OCI-LY7 (cell line): ENCODE measurements around the gene FOXB1. TPM values are rescaled to one million over a fixed set of nuclear protein-coding genes. Genes with fewer than 3 reads are reported as not detected.

Source experiments
- BruUV-seq: library from RNA; stranded (reverse); fragments of 400-500 nt; replicated peaks from 2 replicates; lab custom pipeline; 2021; lab: Mats Ljungman, UMichigan
- CTCF ChIA-PET: fragments of 300-600 bp; sonication (Branson Sonifier 250); formaldehyde crosslinking; loops from one replicate; lab custom pipeline; 2022; ENCODE audit warnings: antibody characterized with exemption; ENCODE audit not compliant: unreplicated experiment; lab: Charles Lee
- POLR2A ChIA-PET: fragments of 300-600 bp; sonication (Branson Sonifier 250); formaldehyde crosslinking; loops from one replicate; lab custom pipeline; 2022; ENCODE audit warnings: antibody characterized with exemption; lab: Charles Lee
- DNase-seq: peaks from one replicate; pipeline ENCODE4 v3.0.0-alpha.2; 2015; ENCODE audit warnings: low spot score
- H2AFZ ChIP-seq: fragments of 200-600 bp; sonication (generic), shearing (Covaris generic); 2 replicates; pipeline ENCODE4 v1.6.1; 2014; ENCODE audit warnings: mild to moderate bottlenecking, antibody characterized with exemption, low read length, moderate library complexity
- H3K27ac ChIP-seq: fragments of 200-600 bp; sonication (generic); 2 replicates; pipeline ENCODE4 v1.5.1; 2014; ENCODE audit warnings: mixed run types, low read depth, mild to moderate bottlenecking, moderate library complexity, low read length, inconsistent platforms; ENCODE audit not compliant: poor library complexity, severe bottlenecking
- H3K36me3 ChIP-seq: fragments of 200-600 bp; sonication (generic); 2 replicates; pipeline ENCODE4 v1.6.1; 2014; ENCODE audit warnings: mild to moderate bottlenecking, antibody characterized with exemption, low read length, moderate library complexity, mixed read lengths; ENCODE audit not compliant: insufficient read depth
- H3K4me1 ChIP-seq: fragments of 200-600 bp; sonication (generic); 2 replicates; pipeline ENCODE4 v1.5.1; 2014; ENCODE audit warnings: mild to moderate bottlenecking, low read length; ENCODE audit not compliant: insufficient read depth, poor library complexity, severe bottlenecking
- H3K4me2 ChIP-seq: fragments of 200-600 bp; sonication (generic); 2 replicates; pipeline ENCODE4 v1.6.1; 2014; ENCODE audit warnings: mild to moderate bottlenecking, low read length
- H3K4me3 ChIP-seq: fragments of 200-600 bp; sonication (generic); 2 replicates; pipeline ENCODE4 v1.5.1; 2014; ENCODE audit warnings: mild to moderate bottlenecking, low read depth, low read length; ENCODE audit not compliant: poor library complexity, severe bottlenecking
- H3K79me2 ChIP-seq: fragments of 200-600 bp; sonication (generic); 2 replicates; pipeline ENCODE4 v1.6.1; 2016; ENCODE audit warnings: low read depth, mild to moderate bottlenecking, low read length, moderate library complexity, mixed read lengths; ENCODE audit not compliant: insufficient read depth
- H3K9me2 ChIP-seq: fragments of 200-600 bp; sonication (generic); 2 replicates; pipeline ENCODE4 v1.6.1; 2016; ENCODE audit warnings: mild to moderate bottlenecking, low read length, mixed read lengths; ENCODE audit not compliant: insufficient read depth
- H3K9me3 ChIP-seq: fragments of 200-600 bp; sonication (generic); 2 replicates; pipeline ENCODE4 v1.6.1; 2014; ENCODE audit warnings: mild to moderate bottlenecking, mixed run types, low read length, mixed read lengths
- H4K20me1 ChIP-seq: fragments of 200-600 bp; sonication (generic); 2 replicates; pipeline ENCODE4 v1.6.1; 2014; ENCODE audit warnings: mild to moderate bottlenecking, antibody characterized with exemption, low read length, moderate library complexity, mixed read lengths; ENCODE audit not compliant: insufficient read depth
- CTCF ChIP-seq: fragments of 200-600 bp; sonication (generic); conservative IDR thresholded peaks from 2 replicates; pipeline ENCODE4 v1.5.1; 2014; ENCODE audit warnings: mild to moderate bottlenecking, antibody characterized with exemption, low read length, moderate library complexity, mixed read lengths
- EZH2phosphoT487 ChIP-seq: fragments of 200-600 bp; sonication (generic); IDR thresholded peaks from 2 replicates; pipeline ENCODE4 v1.6.1; 2018; ENCODE audit warnings: low read depth, borderline replicate concordance, mild to moderate bottlenecking, mixed run types, antibody characterized with exemption, low read length, moderate library complexity, mixed read lengths
- intact Hi-C: fragments of 100-400 bp; cut with micrococcal nuclease; formaldehyde crosslinking; loops from one replicate; pipeline ENCODE4 v1.10.0; 2022; ENCODE audit not compliant: unreplicated experiment
- total RNA-seq, 2 experiments: library from RNA; depleted of rRNA in 1 of 2; stranded (reverse); fragments of >200 nt in 1 of 2; shearing (Covaris generic) in 1 of 2; gene quantifications; 2 replicates each; pipeline ENCODE4 v1.2.3, GENCODE V29; 2014 to 2022

FOXB1 gene
- total RNA-seq, 2 experiments from 2014 or later: not detected

- DNase-seq: no peak
- TF ChIP-seq EZH2phosphoT487 (no peak), CTCF (no peak)
- H2AFZ ChIP-seq: no peak overlapping the region
- H3K27ac ChIP-seq: no peak overlapping the region
- H3K9me3 ChIP-seq: no peaks in the 10 kb centered on the region
- H3K4me2 ChIP-seq: no peak overlapping the region
- intact Hi-C loops: no loop called here
- ChIA-PET POLR2A (no interaction called here), CTCF (no interaction called here)
- no peaks in the 10 kb centered on the region for H3K9me2 ChIP-seq
- no peaks in the 10 kb centered on the region for H3K4me1 ChIP-seq
- no peaks in the 10 kb centered on the region for H3K36me3 ChIP-seq
- H3K79me2 ChIP-seq: no peaks in the 10 kb centered on the region
- no TSS peak for BruUV-seq
- no peaks in the 10 kb centered on the region for H4K20me1 ChIP-seq
- no peak overlapping the region for H3K4me3 ChIP-seq
These were observed 10.9 kb upstream of the FOXB1 start for GRCh38 chr15:59993041-59993750.

GRCh38 chr15:59993950-59994401 lies 10.1 kb upstream of the FOXB1 start:
- ChIA-PET POLR2A (no interaction called here), CTCF (no interaction called here)
- Histone ChIP-seq H3K27ac (no peak overlapping the region), H3K79me2 (no peaks in the 10 kb centered on the region), H3K4me1 (no peaks in the 10 kb centered on the region), H2AFZ (no peak overlapping the region), H3K9me3 (no peaks in the 10 kb centered on the region), H3K9me2 (no peaks in the 10 kb centered on the region), H3K36me3 (no peaks in the 10 kb centered on the region), H3K4me3 (no peak overlapping the region), H3K4me2 (no peak overlapping the region), H4K20me1 (no peaks in the 10 kb centered on the region)
- no TSS peak for BruUV-seq
- DNase-seq: no peak
- peak; percentile 24; the same call in 1 of the 2 replicates for TF ChIP-seq CTCF
- no peak for TF ChIP-seq EZH2phosphoT487
- intact Hi-C loops: no loop called here

GRCh38 chr15:59994526-59994887 lies 9.6 kb upstream of the FOXB1 start:
- no peaks in the 10 kb centered on the region for H4K20me1 ChIP-seq
- intact Hi-C loops: no loop called here
- ChIA-PET CTCF (no interaction called here), POLR2A (no interaction called here)
- no peak overlapping the region for H3K4me2 ChIP-seq
- no peaks in the 10 kb centered on the region for H3K4me1 ChIP-seq
- no peak overlapping the region for H2AFZ ChIP-seq
- no peaks in the 10 kb centered on the region for H3K9me3 ChIP-seq
- DNase-seq: no peak
- H3K27ac ChIP-seq: no peak overlapping the region
- H3K4me3 ChIP-seq: no peak overlapping the region
- no peak for TF ChIP-seq EZH2phosphoT487
- no peak for TF ChIP-seq CTCF
- BruUV-seq: no TSS peak
- H3K9me2 ChIP-seq: no peaks in the 10 kb centered on the region
- no peaks in the 10 kb centered on the region for H3K79me2 ChIP-seq
- no peaks in the 10 kb centered on the region for H3K36me3 ChIP-seq
